ENCODE results near the gene ATXN1. TPM values are rescaled to one million over a fixed set of nuclear protein-coding genes. Genes with fewer than 3 reads are reported as not detected.
A peak's percentile ranks its signal among the peaks of the same experiment; 100 is the strongest.

Gene ATXN1
- total and polyA plus RNA-seq, 7 donors = 1.3 to 50.9 (median 21.6) TPM

DNA sequence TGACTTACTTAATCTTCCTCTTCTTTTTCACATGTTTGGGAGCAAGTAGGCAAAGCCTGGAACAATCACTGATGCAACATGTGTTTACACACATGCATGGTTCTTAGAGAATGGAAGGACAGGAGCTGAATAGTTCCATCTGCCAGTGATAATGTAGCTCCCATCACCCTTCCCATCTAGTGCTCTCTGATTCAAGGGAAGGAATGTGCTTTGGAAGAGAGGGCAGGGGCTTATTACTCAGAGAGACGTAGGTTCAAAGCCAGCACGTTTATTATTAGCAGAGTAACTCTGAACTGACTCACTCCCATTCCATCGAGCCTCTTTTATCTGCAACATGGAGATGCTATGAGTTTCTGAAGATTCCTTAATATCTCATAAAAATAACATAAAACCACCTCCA, 311.0 kb downstream of the ATXN1 start:
- ATAC-seq (peak; percentile 34 to 93 (median 79)), DNase-seq (no peak)
- TF ChIP-seq, protein P1, sequence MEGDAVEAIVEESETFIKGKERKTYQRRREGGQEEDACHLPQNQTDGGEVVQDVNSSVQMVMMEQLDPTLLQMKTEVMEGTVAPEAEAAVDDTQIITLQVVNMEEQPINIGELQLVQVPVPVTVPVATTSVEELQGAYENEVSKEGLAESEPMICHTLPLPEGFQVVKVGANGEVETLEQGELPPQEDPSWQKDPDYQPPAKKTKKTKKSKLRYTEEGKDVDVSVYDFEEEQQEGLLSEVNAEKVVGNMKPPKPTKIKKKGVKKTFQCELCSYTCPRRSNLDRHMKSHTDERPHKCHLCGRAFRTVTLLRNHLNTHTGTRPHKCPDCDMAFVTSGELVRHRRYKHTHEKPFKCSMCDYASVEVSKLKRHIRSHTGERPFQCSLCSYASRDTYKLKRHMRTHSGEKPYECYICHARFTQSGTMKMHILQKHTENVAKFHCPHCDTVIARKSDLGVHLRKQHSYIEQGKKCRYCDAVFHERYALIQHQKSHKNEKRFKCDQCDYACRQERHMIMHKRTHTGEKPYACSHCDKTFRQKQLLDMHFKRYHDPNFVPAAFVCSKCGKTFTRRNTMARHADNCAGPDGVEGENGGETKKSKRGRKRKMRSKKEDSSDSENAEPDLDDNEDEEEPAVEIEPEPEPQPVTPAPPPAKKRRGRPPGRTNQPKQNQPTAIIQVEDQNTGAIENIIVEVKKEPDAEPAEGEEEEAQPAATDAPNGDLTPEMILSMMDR (IDR thresholded peaks at IDR 0.05) = no peak
- Histone ChIP-seq H3K27ac (no peak overlapping the region), H3K4me1 (peaks cover 10% of the 10 kb centered on the region), H3K27me3 (ENCODE audit: insufficient read depth in 3 of 3, low read length in 2 of 3) (no peaks in the 10 kb centered on the region), H3K36me3 (ENCODE audit: insufficient read depth in 1 of 2, low read depth in 1 of 2) (no peaks in the 10 kb centered on the region), H3K9me3 (no peaks in the 10 kb centered on the region), H3K4me3 (no peak overlapping the region)
- 39 to 59% (median 44%) methylated on average over 3 of the region's 3 CpGs for WGBS, 3 donors
- intact Hi-C loops (cut with DNase I) = no loop called here

DNA sequence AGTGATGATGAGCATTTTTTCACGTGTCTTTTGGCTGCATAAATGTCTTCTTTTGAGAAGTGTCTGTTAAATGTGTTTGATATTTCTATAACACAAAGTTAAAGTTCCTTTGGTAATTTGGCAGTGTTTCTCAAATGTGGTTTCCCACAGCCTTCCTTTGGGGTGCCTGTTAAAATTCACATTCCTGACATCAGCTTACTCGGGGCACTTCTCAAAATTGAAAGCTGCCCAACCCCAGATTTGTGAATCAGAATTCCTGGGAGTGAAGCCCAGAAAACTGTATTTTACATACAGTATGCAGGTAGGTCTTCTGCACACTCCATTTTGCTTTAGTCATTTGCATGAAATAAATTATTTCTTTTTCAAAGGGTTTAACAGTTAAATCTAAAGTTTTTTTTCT, 315.0 kb downstream of the ATXN1 start:
- H3K4me1 ChIP-seq = peaks cover 10% of the 10 kb centered on the region
- H3K27ac ChIP-seq = no peak overlapping the region
- no peak for DNase-seq
- intact Hi-C loops (cut with DNase I) = no loop called here
- no peaks in the 10 kb centered on the region for H3K9me3 ChIP-seq
- no peaks in the 10 kb centered on the region for H3K27me3 ChIP-seq (ENCODE audit: insufficient read depth in 3 of 3, low read length in 2 of 3)
- H3K36me3 ChIP-seq (ENCODE audit: insufficient read depth in 1 of 2, low read depth in 1 of 2) = no peaks in the 10 kb centered on the region
- H3K4me3 ChIP-seq = no peak overlapping the region
- TF ChIP-seq, protein P1 (IDR thresholded peaks at IDR 0.05) = no peak
- ATAC-seq = no peak
- WGBS, 3 donors = 58 to 61% (median 59%) methylated on average over 2 of the region's 2 CpGs

DNA sequence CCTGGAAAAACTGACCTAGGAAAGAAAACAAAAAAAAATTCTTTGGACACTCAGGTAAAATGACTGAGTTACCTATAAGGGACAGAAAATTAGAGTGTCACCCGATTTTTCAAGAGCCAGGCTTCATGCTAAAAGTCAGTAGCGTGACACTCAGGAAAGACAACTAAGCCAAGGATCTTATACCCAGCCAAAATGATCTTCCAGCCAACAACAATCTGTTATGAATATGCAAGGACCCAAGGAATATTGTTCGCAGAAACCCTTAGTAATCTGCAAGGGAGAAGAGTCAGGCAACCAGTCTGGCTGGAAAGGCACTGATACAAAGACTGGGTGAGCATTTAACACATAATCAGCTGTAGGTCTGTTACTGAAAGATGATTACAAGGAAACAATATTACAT, 319.2 kb downstream of the ATXN1 start:
- Histone ChIP-seq H3K27me3 (ENCODE audit: insufficient read depth in 3 of 3, low read length in 2 of 3) (no peaks in the 10 kb centered on the region), H3K4me1 (peaks cover 20% of the 10 kb centered on the region), H3K9me3 (no peaks in the 10 kb centered on the region), H3K27ac (no peak overlapping the region), H3K36me3 (ENCODE audit: insufficient read depth in 1 of 2, low read depth in 1 of 2) (no peaks in the 10 kb centered on the region), H3K4me3 (no peak overlapping the region)
- DNase-seq (no peak), ATAC-seq (no peak)
- 73 to 92% (median 78%) methylated on average over 3 of the region's 3 CpGs for WGBS, 3 donors
- TF ChIP-seq, protein P1 (IDR thresholded peaks at IDR 0.05) = no peak
- intact Hi-C loops (cut with DNase I) = no loop called here

DNA sequence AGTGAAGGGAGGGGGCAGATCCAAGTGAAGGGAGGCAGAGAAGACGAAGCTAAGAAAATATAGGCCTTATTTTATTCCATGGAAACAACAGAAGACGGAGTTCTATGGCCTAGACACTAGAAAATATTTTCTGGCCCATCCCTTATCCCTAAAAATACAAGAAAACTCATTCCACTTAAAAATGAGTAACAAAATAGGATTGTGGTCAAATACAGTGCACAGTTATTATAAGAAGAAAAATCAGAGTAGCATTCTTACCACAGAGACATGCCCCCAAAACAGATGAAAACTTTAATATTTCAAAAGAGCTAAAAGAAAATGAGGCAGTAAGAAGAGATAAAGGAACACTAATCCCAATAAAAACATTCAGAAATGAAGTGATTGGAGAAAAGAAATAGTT, 320.0 kb downstream of the ATXN1 start:
- no peak for ATAC-seq
- intact Hi-C loops (cut with DNase I) = no loop called here
- Histone ChIP-seq H3K36me3 (ENCODE audit: insufficient read depth in 1 of 2, low read depth in 1 of 2) (no peaks in the 10 kb centered on the region), H3K4me3 (no peak overlapping the region), H3K27ac (peak overlapping the region; percentile 5), H3K27me3 (ENCODE audit: insufficient read depth in 3 of 3, low read length in 2 of 3) (no peaks in the 10 kb centered on the region), H3K9me3 (no peaks in the 10 kb centered on the region), H3K4me1 (peaks cover 20% of the 10 kb centered on the region)
- WGBS, 3 donors = 87 to 97% (median 90%) methylated on average over 2 of the region's 2 CpGs
- TF ChIP-seq, protein P1 (IDR thresholded peaks at IDR 0.05) = no peak
- DNase-seq = no peak

DNA sequence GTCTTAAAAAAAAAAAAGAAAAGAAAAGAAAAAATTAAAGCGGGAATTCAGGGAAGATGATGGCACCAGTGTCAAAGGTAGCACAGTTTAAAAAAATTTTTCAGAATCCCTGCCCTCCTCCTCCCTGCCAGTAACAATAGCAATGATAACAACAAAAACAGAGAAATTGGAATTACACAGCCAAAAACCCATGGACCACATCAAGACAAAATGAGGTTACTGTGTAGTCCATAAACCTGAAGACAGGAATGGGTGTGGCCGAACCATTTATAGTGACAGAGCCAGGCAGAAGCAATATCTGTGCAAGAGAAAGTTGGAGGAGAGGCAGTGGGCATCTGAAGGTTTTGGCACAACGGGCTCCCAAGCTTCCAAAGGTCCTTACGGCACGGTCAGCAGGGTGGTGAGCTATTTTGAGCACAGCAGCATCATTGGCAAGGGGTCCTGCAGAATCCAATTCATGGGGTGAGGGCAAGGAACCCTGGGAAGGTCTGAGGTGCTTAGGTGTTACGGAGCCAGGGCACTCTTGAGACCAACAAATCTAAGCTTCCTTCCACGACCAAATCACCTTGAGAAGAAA, 320.5 kb downstream of the ATXN1 start:
- Histone ChIP-seq H3K36me3 (ENCODE audit: insufficient read depth in 1 of 2, low read depth in 1 of 2) (no peaks in the 10 kb centered on the region), H3K9me3 (no peaks in the 10 kb centered on the region), H3K4me1 (peaks cover 20% of the 10 kb centered on the region), H3K4me3 (no peak overlapping the region), H3K27ac (peak overlapping the region; percentile 5), H3K27me3 (ENCODE audit: insufficient read depth in 3 of 3, low read length in 2 of 3) (no peaks in the 10 kb centered on the region)
- intact Hi-C loops (cut with DNase I) = no loop called here
- ATAC-seq (peak; percentile 34 to 69 (median 49)), DNase-seq (no peak)
- 48 to 69% (median 55%) methylated on average over 7 of the region's 7 CpGs for WGBS, 3 donors
- TF ChIP-seq, protein P1 (IDR thresholded peaks at IDR 0.05) = no peak

Measured in psoas muscle (tissue), 8 donors.